Endothelial cell (in vitro differentiated cells): ENCODE measurements around the gene PTPRD. TPM values are rescaled to one million over a fixed set of nuclear protein-coding genes. Genes with fewer than 3 reads are reported as not detected.

ENCODE experiments used
- DNase-seq: peaks from one replicate; pipeline ENCODE4 v3.0.0; 2021; ENCODE audit warnings: low spot score
- H3K27ac Mint-ChIP-seq: one replicate; pipeline ENCODE4 v1.8.0; 2021; ENCODE audit warnings: mixed read lengths, inconsistent platforms; ENCODE audit not compliant: unreplicated experiment
- H3K27me3 Mint-ChIP-seq: one replicate; pipeline ENCODE4 v1.8.0; 2021; ENCODE audit warnings: mild to moderate bottlenecking, moderate library complexity, mixed read lengths, inconsistent platforms; ENCODE audit not compliant: unreplicated experiment
- H3K36me3 Mint-ChIP-seq: one replicate; pipeline ENCODE4 v1.8.0; 2021; ENCODE audit warnings: mild to moderate bottlenecking, low read depth, mixed read lengths, inconsistent platforms; ENCODE audit not compliant: unreplicated experiment
- H3K4me1 Mint-ChIP-seq: one replicate; pipeline ENCODE4 v1.8.0; 2021; ENCODE audit warnings: mild to moderate bottlenecking, mixed read lengths, inconsistent platforms; ENCODE audit not compliant: unreplicated experiment
- H3K4me3 Mint-ChIP-seq: one replicate; pipeline ENCODE4 v1.8.0; 2021; ENCODE audit warnings: mild to moderate bottlenecking, mixed read lengths, inconsistent platforms; ENCODE audit not compliant: unreplicated experiment
- H3K9me3 Mint-ChIP-seq: one replicate; pipeline ENCODE4 v1.8.0; 2021; ENCODE audit warnings: mixed read lengths, inconsistent platforms; ENCODE audit not compliant: unreplicated experiment
- CTCF ChIP-seq: fragments of 200-600 bp; sonication (generic); IDR thresholded peaks from one replicate; pipeline ENCODE4 v1.5.0; 2021; ENCODE audit warnings: antibody characterized with exemption; ENCODE audit not compliant: unreplicated experiment
- total RNA-seq: library from RNA; stranded (reverse); fragmentation: NEBNext Ultra II Directional; extraction: Animal tissue kit (Norgen Biotek cat#: 25700); gene quantifications from one replicate; pipeline ENCODE4 v1.2.1, GENCODE V29; 2021; ENCODE audit not compliant: unreplicated experiment

PTPRD gene
- total RNA-seq, 1 donor from 2014 or later = 47.8 TPM

DNA sequence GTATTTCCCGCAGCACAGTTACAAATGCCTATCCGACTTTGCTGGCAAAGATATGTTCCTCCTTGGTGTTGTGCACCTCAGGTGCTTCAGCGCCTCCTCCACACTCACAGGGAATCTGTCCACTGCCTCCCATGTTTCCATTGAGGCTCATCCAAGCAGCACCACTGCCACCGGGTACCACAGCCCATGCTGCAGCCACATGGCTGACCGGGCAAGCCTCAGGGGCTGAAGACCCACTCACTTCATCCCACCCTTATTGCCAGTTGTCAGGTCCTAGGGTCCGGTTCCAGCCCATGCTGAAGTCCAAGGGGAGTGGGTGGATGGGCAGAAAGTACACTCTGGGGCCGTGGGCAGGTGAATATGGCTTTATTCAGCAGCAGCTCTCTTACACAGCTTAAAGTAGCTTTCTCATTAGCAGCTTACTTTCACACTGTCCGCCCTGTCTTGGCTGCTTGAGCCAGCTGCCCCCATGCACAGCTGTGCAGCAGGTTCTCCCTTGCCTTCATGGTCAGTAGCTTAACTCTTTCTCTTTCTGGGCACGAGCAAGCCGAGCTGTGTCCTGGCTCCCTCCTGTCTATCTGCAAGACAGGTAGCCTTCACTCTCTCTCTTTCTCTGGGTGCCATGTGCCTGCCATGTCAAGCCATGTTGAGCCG lies 1052.3 kb downstream of the PTPRD start:
- no peak overlapping the region for H3K4me3 Mint-ChIP-seq
- H3K4me1 Mint-ChIP-seq = no peaks in the 10 kb centered on the region
- no peaks in the 10 kb centered on the region for H3K36me3 Mint-ChIP-seq
- peaks cover 3% of the 10 kb centered on the region for H3K27me3 Mint-ChIP-seq
- H3K27ac Mint-ChIP-seq = no peak overlapping the region
- H3K9me3 Mint-ChIP-seq = no peaks in the 10 kb centered on the region
- DNase-seq = no peak
- TF ChIP-seq CTCF = no peak

- Mint-ChIP-seq H3K36me3 (no peaks in the 10 kb centered on the region), H3K27ac (no peak overlapping the region), H3K9me3 (no peaks in the 10 kb centered on the region), H3K27me3 (peaks cover 3% of the 10 kb centered on the region), H3K4me1 (no peaks in the 10 kb centered on the region), H3K4me3 (no peak overlapping the region)
- no peak for DNase-seq
- TF ChIP-seq CTCF = no peak
Measured at GRCh38 chr9:9558907-9559306, 1053.9 kb downstream of the PTPRD start.

DNA sequence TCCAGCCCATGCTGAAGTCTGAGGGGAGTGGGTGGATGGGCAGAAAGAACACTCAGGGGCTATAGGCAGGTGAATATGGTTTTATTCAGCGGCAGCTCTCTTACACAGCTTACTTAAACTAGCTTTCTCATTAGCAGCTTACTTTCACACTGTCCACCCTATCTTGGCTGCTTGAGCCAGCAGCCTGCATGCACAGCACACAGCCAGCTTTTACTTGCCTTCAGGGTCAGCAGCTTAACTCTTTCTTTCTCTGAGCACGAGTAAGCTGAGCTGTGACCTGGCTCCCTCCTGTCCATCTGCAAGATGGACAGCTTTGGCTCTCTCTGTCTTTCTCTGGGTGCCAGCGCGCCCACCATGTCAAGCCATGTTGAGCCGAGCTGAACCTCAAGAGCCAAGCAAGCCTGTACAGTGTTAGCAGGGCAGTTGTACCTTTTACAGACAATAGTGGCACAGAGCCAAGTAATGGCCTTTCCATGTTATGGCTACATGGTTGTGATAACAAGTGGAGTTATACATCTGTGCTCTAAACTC lies 1054.9 kb downstream of the PTPRD start:
- Mint-ChIP-seq H3K27me3 (peaks cover 3% of the 10 kb centered on the region), H3K27ac (no peak overlapping the region), H3K4me3 (no peak overlapping the region), H3K36me3 (no peaks in the 10 kb centered on the region), H3K4me1 (no peaks in the 10 kb centered on the region), H3K9me3 (no peaks in the 10 kb centered on the region)
- DNase-seq = no peak
- TF ChIP-seq CTCF = no peak

GRCh38 chr9:9556865-9557803 lies 1055.7 kb downstream of the PTPRD start:
- no peak for DNase-seq
- Mint-ChIP-seq H3K4me3 (no peak overlapping the region), H3K27me3 (peaks cover 3% of the 10 kb centered on the region), H3K4me1 (no peaks in the 10 kb centered on the region), H3K36me3 (no peaks in the 10 kb centered on the region), H3K9me3 (no peaks in the 10 kb centered on the region), H3K27ac (no peak overlapping the region)
- no peak for TF ChIP-seq CTCF

DNA sequence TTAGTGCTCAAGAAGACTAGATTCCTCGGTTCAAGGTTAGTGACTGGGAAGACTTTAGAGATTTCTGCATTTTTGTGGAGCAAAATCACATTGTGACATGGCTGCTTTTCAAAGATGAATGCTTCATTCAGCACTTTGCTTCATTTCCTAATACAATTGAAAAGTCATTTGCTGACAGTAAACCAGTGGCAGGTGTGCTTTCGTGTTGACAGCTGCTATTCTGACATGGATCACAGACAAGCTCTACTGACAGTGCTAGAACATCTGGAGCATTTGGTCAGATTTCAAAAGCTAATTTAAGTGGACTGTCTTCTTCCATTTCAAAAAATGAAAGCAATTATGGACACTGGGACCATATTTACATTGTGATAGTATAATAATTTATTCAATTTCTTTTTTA lies 1060.1 kb downstream of the PTPRD start:
- Mint-ChIP-seq H3K4me1 (no peaks in the 10 kb centered on the region), H3K27ac (no peak overlapping the region), H3K27me3 (peaks cover 1% of the 10 kb centered on the region), H3K9me3 (no peaks in the 10 kb centered on the region), H3K4me3 (no peak overlapping the region), H3K36me3 (no peaks in the 10 kb centered on the region)
- DNase-seq = no peak
- TF ChIP-seq CTCF = no peak
